Measurements from ENCODE around the gene LIN54. TPM values are rescaled to one million over a fixed set of nuclear protein-coding genes. Genes with fewer than 3 reads are reported as not detected.

Gene LIN54
- total and polyA plus RNA-seq, 2 of the 13 experiments (the other 11 are each of a cell fraction or from before 2014, with no cell fraction given) = 25.2 to 32.9 TPM

DNA sequence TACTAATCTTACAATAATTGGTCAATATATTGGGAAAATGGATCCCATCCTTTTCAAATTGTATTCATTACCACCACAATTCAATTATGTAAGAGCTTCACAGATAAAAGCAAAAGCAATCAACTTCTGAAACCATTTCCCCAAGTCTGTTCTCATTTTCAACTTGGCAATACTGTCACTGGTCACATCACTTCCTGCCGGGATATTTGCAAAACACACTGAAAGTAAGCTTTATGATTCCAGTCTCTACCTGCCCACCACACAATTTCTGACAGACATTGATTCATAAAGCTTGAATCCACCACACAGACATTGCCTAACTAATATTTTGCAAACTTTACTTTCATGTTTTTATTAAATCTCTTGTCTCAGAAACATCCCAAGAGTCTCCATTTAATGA lies 53.6 kb downstream of the LIN54 start (continued):
- TF ChIP-seq, protein P1, sequence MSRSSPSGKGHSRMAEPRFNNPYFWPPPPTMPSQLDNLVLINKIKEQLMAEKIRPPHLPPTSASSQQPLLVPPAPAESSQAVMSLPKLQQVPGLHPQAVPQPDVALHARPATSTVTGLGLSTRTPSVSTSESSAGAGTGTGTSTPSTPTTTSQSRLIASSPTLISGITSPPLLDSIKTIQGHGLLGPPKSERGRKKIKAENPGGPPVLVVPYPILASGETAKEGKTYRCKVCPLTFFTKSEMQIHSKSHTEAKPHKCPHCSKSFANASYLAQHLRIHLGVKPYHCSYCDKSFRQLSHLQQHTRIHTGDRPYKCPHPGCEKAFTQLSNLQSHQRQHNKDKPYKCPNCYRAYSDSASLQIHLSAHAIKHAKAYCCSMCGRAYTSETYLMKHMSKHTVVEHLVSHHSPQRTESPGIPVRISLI (CRISPR knock-in tag; IDR thresholded peaks at IDR 0.05; ENCODE audit: borderline replicate concordance) = no peak
- TF ChIP-seq KAT2B (IDR thresholded peaks at IDR 0.05; ENCODE audit: borderline replicate concordance, low read depth, low read length) (no peak), MNT (IDR thresholded peaks at IDR 0.05) (no peak), JARID2 (CRISPR knock-in tag; IDR thresholded peaks at IDR 0.05; ENCODE audit: insufficient replicate concordance) (no peak)

DNA sequence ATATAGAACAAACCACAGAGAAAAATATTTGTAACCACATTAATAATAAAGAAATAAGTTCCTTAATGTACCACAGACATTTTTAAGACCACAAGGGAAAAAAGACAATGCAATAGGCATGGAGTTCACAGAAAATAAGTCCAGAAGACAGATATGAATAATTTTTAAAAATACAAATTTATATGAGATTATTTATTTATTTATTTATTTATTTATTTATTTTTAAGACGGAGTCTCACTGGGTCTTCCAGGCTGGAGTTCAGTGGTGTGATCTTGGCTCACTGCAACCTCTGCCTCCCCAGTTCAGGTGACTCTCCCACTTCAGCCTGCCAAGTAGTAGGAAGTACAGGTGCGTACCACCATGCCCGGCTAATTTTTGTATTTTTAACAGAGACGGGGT lies 56.4 kb downstream of the LIN54 start:
- H3K4me1 ChIP-seq (ENCODE audit: insufficient read depth, low read length) = no peaks in the 10 kb centered on the region
- intact Hi-C loops (cut with micrococcal nuclease; ENCODE audit: unreplicated experiment) = no loop called here
- ChIA-PET CTCF (ENCODE audit: low intra/inter-chr PET ratio, low total read pairs) (no interaction called here), POLR2A (no interaction called here)
- TF ChIP-seq, protein P2, sequence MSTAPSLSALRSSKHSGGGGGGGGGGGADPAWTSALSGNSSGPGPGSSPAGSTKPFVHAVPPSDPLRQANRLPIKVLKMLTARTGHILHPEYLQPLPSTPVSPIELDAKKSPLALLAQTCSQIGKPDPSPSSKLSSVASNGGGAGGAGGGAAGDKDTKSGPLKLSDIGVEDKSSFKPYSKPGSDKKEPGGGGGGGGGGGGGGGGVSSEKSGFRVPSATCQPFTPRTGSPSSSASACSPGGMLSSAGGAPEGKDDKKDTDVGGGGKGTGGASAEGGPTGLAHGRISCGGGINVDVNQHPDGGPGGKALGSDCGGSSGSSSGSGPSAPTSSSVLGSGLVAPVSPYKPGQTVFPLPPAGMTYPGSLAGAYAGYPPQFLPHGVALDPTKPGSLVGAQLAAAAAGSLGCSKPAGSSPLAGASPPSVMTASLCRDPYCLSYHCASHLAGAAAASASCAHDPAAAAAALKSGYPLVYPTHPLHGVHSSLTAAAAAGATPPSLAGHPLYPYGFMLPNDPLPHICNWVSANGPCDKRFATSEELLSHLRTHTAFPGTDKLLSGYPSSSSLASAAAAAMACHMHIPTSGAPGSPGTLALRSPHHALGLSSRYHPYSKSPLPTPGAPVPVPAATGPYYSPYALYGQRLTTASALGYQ (CRISPR knock-in tag; IDR thresholded peaks at IDR 0.05) = no peak
- TF ChIP-seq AGO2 (optimal IDR thresholded peaks at IDR 0.05; ENCODE audit: low read depth, low read length) (no peak), BRD4 (CRISPR knock-in tag; IDR thresholded peaks at IDR 0.05) (no peak), GATA4 (IDR thresholded peaks at IDR 0.05; ENCODE audit: borderline replicate concordance, low read depth) (no peak), AHDC1 (CRISPR knock-in tag; IDR thresholded peaks at IDR 0.05; ENCODE audit: borderline replicate concordance) (no peak), TBL1XR1 (IDR thresholded peaks at IDR 0.05; ENCODE audit: borderline replicate concordance, low read length, partially characterized antibody) (no peak), NBN (conservative IDR thresholded peaks at IDR 0.05) (no peak), THYN1 (CRISPR knock-in tag; IDR thresholded peaks at IDR 0.05; ENCODE audit: borderline replicate concordance, low read depth) (no peak), ZNF570 (CRISPR knock-in tag; IDR thresholded peaks at IDR 0.05; ENCODE audit: borderline replicate concordance) (no peak)
- H3K27ac ChIP-seq (ENCODE audit: extremely low read length, insufficient read depth, low read length) = no peak overlapping the region
- BruUV-seq (replicated peaks) = no TSS peak
- in situ Hi-C loops (cut with HindIII; ENCODE audit: extremely low pct_ligation_motif_present, low pct_unique_long_range_greater_than_20kb) = no loop called here
- H3K9me3 ChIP-seq (ENCODE audit: low read length) = no peaks in the 10 kb centered on the region
- H3K4me2 ChIP-seq (ENCODE audit: low read depth, low read length) = no peak overlapping the region
- peaks cover 5 to 36% of the 10 kb centered on the region in 2 experiments; a peak in 4 of 5 replicates for H3K36me3 ChIP-seq (replicated peaks in 1 of 2; ENCODE audit: control insufficient read depth in 1 of 2, insufficient read depth in 2 of 2, low read length in 2 of 2)
- 98% methylated on average over 4 of the region's 4 CpGs for WGBS (ENCODE audit: low lambda C conversion rate)
- no peak overlapping the region for H3K4me3 ChIP-seq (replicated peaks in 1 of 3; ENCODE audit: insufficient read depth in 1 of 3, low read depth in 2 of 3, low read length in 3 of 3)
- no peak for ATAC-seq
- FAIRE-seq = no peak
- H3K27me3 ChIP-seq (ENCODE audit: control insufficient read depth in 1 of 2, insufficient read depth in 2 of 2, low read length in 2 of 2) = no peaks in the 10 kb centered on the region
- H3K79me2 ChIP-seq (ENCODE audit: insufficient read depth, low read length) = peaks cover 11% of the 10 kb centered on the region
- H3K9ac ChIP-seq (ENCODE audit: insufficient read depth, low read depth, low read length) = no peak overlapping the region
- DNase-seq (ENCODE audit: low spot score) = no peak
- H2AFZ ChIP-seq (ENCODE audit: low read length) = no peak overlapping the region
- H4K20me1 ChIP-seq (ENCODE audit: insufficient read depth, low read length) = no peaks in the 10 kb centered on the region
